HL-60 (cell line): ENCODE data around the gene LAMA3.

ENCODE experiments used
- DNase-seq, 2 experiments: peaks; one replicate each; pipeline ENCODE4 v3.0.0-alpha.2; 2010 to 2020; ENCODE audit warnings: low read depth in 1 of 2, low spot score in 1 of 2
- H3K27ac ChIP-seq: fragments of 250-450 bp; sonication (Bioruptor Pico); replicated peaks from 2 replicates; pipeline ENCODE4 v1.5.1; 2020; ENCODE audit warnings: mild to moderate bottlenecking, moderate library complexity
- H3K27me3 ChIP-seq: fragments of 250-450 bp; sonication (Bioruptor Pico); 2 replicates; pipeline ENCODE4 v1.5.1; 2021; ENCODE audit warnings: mild to moderate bottlenecking, moderate library complexity; ENCODE audit not compliant: insufficient read depth, poor library complexity, severe bottlenecking
- H3K4me3 ChIP-seq: replicated peaks from 2 replicates; pipeline ENCODE4 v1.5.1; 2011; ENCODE audit warnings: mild to moderate bottlenecking, control low read depth, low read length; ENCODE audit not compliant: insufficient read depth
- CTCF ChIP-seq: IDR thresholded peaks from one replicate; pipeline ENCODE4 v1.5.1; 2011; ENCODE audit warnings: low read length, control low read depth, inconsistent platforms; ENCODE audit not compliant: insufficient read depth
- GABPA ChIP-seq: IDR thresholded peaks from 2 replicates; pipeline ENCODE4 v1.6.1; 2012; ENCODE audit warnings: low read depth
- POLR2AphosphoS5 ChIP-seq: IDR thresholded peaks from 2 replicates; pipeline ENCODE4 v1.6.1; 2012; ENCODE audit warnings: low read depth
- REST ChIP-seq: IDR thresholded peaks from 2 replicates; pipeline ENCODE4 v1.6.1; 2012; ENCODE audit warnings: low read depth; ENCODE audit not compliant: insufficient replicate concordance
- SPI1 ChIP-seq: IDR thresholded peaks from 2 replicates; pipeline ENCODE4 v1.6.1; 2012; ENCODE audit warnings: low read depth, mild to moderate bottlenecking, borderline replicate concordance

The LAMA3 gene

GRCh38 chr18:23701017-23701416 is 11.8 kb downstream of the LAMA3 start:
- H3K4me3 ChIP-seq = no peak overlapping the region
- H3K27me3 ChIP-seq = peaks cover 32% of the 10 kb centered on the region
- no peak for DNase-seq
- TF ChIP-seq POLR2AphosphoS5 (no peak), CTCF (no peak), GABPA (no peak), REST (no peak), SPI1 (no peak)
- no peak overlapping the region for H3K27ac ChIP-seq

GRCh38 chr18:23701544-23702064 is 12.4 kb downstream of the LAMA3 start:
- Histone ChIP-seq H3K4me3 (no peak overlapping the region), H3K27ac (no peak overlapping the region), H3K27me3 (peaks cover 30% of the 10 kb centered on the region)
- no peak for TF ChIP-seq POLR2AphosphoS5
- TF ChIP-seq SPI1 = no peak
- no peak for TF ChIP-seq REST
- no peak for TF ChIP-seq GABPA
- DNase-seq = no peak

- no peak for DNase-seq
- no peak for TF ChIP-seq POLR2AphosphoS5
- no peak for TF ChIP-seq SPI1
- Histone ChIP-seq H3K4me3 (no peak overlapping the region), H3K27ac (no peak overlapping the region), H3K27me3 (peaks cover 27% of the 10 kb centered on the region)
Measured at GRCh38 chr18:23702606-23703005, 13.4 kb downstream of the LAMA3 start.

- TF ChIP-seq CTCF = peak; percentile 31
- no peak for TF ChIP-seq SPI1
- H3K4me3 ChIP-seq = no peak overlapping the region
- DNase-seq = peak; percentile 35 to 54
- H3K27ac ChIP-seq = no peak overlapping the region
- H3K27me3 ChIP-seq = peaks cover 29% of the 10 kb centered on the region
Measured at GRCh38 chr18:23703057-23703986, 14.1 kb downstream of the LAMA3 start.
